Measurements from ENCODE around the gene PRKCH.

Gene PRKCH

GRCh38 chr14:61502459-61503093, 181.2 kb downstream of the PRKCH start:
- no peak for TF ChIP-seq CTCF (IDR thresholded peaks at IDR 0.05; ENCODE audit: low read depth, low read length)
- H3K4me3 ChIP-seq (ENCODE audit: low read depth, low read length): no peak overlapping the region

DNA sequence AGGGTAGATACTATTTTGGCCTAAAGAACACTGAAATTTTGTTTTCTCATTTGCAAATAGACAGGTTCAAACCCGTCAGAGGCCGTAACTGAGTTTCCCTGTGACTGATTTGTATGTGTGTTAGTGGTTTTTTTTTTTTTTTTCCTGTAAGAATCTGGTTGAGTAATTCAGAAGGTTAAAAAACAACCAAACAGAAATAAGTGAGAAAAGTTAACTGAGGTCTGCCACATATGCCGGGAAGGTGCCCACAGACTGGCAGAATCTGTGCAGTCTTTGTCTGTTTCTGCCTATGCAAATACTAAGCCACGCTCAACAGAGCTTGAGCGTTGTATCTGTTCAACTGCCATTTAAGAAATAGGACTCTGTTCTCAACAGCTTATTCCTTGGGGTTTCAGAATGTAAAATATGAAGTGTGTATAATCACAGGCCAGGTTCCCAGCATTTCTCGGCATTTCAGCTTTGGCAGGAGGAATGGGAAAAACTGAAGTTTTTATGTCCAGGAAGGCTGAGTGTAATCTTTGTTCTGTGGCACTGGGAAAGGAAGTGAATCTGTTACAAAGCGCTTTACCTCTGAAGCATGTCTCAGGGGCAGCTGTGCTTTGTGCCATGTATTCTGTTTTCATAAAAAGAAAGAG, 181.9 kb downstream of the PRKCH start:
- H3K4me3 ChIP-seq (ENCODE audit: low read depth, low read length): no peak overlapping the region
- no peak for TF ChIP-seq CTCF (IDR thresholded peaks at IDR 0.05; ENCODE audit: low read depth, low read length)

- no peak for TF ChIP-seq CTCF (IDR thresholded peaks at IDR 0.05; ENCODE audit: low read depth, low read length)
- no peak overlapping the region for H3K4me3 ChIP-seq (ENCODE audit: low read depth, low read length)
Measured at GRCh38 chr14:61504901-61505300, 183.5 kb downstream of the PRKCH start.

- no peak for TF ChIP-seq CTCF (IDR thresholded peaks at IDR 0.05; ENCODE audit: low read depth, low read length)
- H3K4me3 ChIP-seq (ENCODE audit: low read depth, low read length): no peak overlapping the region
Measured at GRCh38 chr14:61505815-61506809, 184.7 kb downstream of the PRKCH start.

GRCh38 chr14:61508526-61508925, 187.1 kb downstream of the PRKCH start:
- TF ChIP-seq CTCF (IDR thresholded peaks at IDR 0.05; ENCODE audit: low read depth, low read length): no peak
- H3K4me3 ChIP-seq (ENCODE audit: low read depth, low read length): no peak overlapping the region

DNA sequence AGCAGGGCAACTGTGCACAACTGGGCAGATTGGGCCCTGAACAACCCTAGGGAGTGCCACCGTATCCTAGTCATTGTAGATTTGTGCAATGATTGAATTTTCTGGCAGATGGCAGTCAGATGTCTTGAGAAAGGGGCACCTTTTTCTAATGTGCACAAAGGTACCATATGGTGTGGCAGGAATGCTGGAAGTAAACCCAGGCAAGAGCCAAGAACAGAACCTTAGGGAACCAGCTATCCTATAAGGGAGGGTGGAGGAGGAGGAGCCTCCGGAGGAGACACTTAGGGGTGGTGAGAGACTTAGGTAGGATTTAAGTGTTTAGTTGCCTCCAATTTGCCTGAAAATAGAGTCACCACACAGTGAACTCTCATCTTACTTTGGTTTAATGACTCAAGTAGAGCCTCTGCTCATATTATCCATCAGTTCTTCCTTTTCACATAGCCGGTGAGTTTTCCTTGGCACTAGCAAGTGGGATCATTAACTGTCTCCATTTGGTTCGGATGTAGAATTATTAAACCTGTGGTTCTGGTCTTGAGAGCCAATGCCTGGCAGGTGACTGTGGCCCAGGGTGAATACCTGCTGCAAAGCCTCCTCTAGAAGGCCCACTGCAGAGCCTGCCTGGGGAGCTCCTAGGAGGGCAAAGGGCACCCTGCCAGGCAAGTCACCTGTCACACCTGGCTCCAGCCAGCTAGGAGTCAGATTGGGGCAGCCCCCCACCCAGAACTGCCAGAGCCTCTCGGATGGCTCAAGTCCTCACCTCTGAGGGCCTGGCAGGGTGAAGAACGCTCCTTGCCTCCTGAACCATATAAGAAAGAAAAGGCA, 189.6 kb downstream of the PRKCH start:
- no peak overlapping the region for H3K4me3 ChIP-seq (ENCODE audit: low read depth, low read length)

More for the DNA sequence above, 189.6 kb downstream of the PRKCH start:
- TF ChIP-seq CTCF (IDR thresholded peaks at IDR 0.05; ENCODE audit: low read depth, low read length): no peak

All from WI38 (cell line).